ENCODE data around the gene ADH5. TPM values are rescaled to one million over a fixed set of nuclear protein-coding genes. Genes with fewer than 3 reads are reported as not detected.

The ADH5 gene
- total and polyA plus RNA-seq, 2 of the 8 experiments (the other 6 are each of a cell fraction or from before 2014, with no cell fraction given): 223 to 327 TPM

GRCh38 chr4:99131378-99131777 is 42.8 kb upstream of the ADH5 start (continued):
- no peak for TF ChIP-seq RNF2 (IDR thresholded peaks at IDR 0.05; ENCODE audit: borderline replicate concordance, low read depth, low read length, missing control alignments, poor library complexity, severe bottlenecking)
- TF ChIP-seq CHD1 (IDR thresholded peaks at IDR 0.05; ENCODE audit: low read depth, low read length): no peak
- TF ChIP-seq BACH1 (IDR thresholded peaks at IDR 0.05; ENCODE audit: low read length): no peak
- TF ChIP-seq, protein P1, sequence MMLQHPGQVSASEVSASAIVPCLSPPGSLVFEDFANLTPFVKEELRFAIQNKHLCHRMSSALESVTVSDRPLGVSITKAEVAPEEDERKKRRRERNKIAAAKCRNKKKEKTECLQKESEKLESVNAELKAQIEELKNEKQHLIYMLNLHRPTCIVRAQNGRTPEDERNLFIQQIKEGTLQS (IDR thresholded peaks at IDR 0.05; ENCODE audit: insufficient read depth, low read depth, low read length): no peak
